OCI-LY3 (cell line): ENCODE results near the gene ZNF134.

ENCODE experiments used
- H2AFZ ChIP-seq: fragments of 200-600, 300-600 bp; shearing (Covaris generic); 2 replicates; pipeline ENCODE4 v1.6.0; 2014; ENCODE audit warnings: antibody characterized with exemption, low read depth, low read length
- H3K27ac ChIP-seq: fragments of 200-600, 300-600 bp; sonication (generic); 2 replicates; pipeline ENCODE4 v1.5.1; 2014; ENCODE audit warnings: mild to moderate bottlenecking, low read length, moderate library complexity, mixed read lengths
- H3K27me3 ChIP-seq: fragments of 200-600, 300-600 bp; sonication (generic); 2 replicates; pipeline ENCODE4 v1.6.1; 2014; ENCODE audit warnings: low read depth, low read length, mixed read lengths
- H3K36me3 ChIP-seq: fragments of 200-600, 300-600 bp; sonication (generic); replicated peaks from 2 replicates; pipeline ENCODE3; 2014; ENCODE audit warnings: low read depth, low read length, mixed read lengths
- H3K4me1 ChIP-seq: fragments of 300-600, 200-600 bp; sonication (generic); 2 replicates; pipeline ENCODE4 v1.6.1; 2014; ENCODE audit warnings: low read length, mixed read lengths
- H3K4me2 ChIP-seq: fragments of 200-600, 300-600 bp; sonication (generic); 2 replicates; pipeline ENCODE4 v1.6.1; 2014; ENCODE audit warnings: low read length, mixed read lengths
- H3K4me3 ChIP-seq: fragments of 300-600, 200-600 bp; sonication (generic); 2 replicates; pipeline ENCODE4 v1.5.1; 2014; ENCODE audit warnings: antibody characterized with exemption, mild to moderate bottlenecking, low read length, moderate library complexity
- H3K79me2 ChIP-seq: fragments of 300-600, 200-600 bp; shearing (Covaris generic); 2 replicates; pipeline ENCODE4 v1.6.1; 2014; ENCODE audit warnings: mild to moderate bottlenecking, low read length, mixed read lengths
- H3K9ac ChIP-seq: fragments of 300-600, 200-600 bp; shearing (Covaris generic); 2 replicates; pipeline ENCODE4 v1.6.0; 2014; ENCODE audit warnings: mild to moderate bottlenecking, low read length, moderate library complexity
- H3K9me3 ChIP-seq: fragments of 200-600, 300-600 bp; shearing (Covaris generic); 2 replicates; pipeline ENCODE4 v1.6.1; 2014; ENCODE audit warnings: low read length, mixed read lengths; ENCODE audit not compliant: insufficient read depth
- H4K20me1 ChIP-seq: fragments of 200-600, 300-600 bp; sonication (generic); 2 replicates; pipeline ENCODE4 v1.6.1; 2016; ENCODE audit warnings: low read length, mixed read lengths; ENCODE audit not compliant: insufficient read depth
- CTCF ChIP-seq: fragments of 200-600, 300-600 bp; sonication (generic); IDR thresholded peaks from 2 replicates; pipeline ENCODE4 v1.5.1; 2014; ENCODE audit warnings: antibody characterized with exemption, low read length, low read depth
- EZH2phosphoT487 ChIP-seq: fragments of 200-600 bp; shearing (Covaris generic); IDR thresholded peaks from 2 replicates; pipeline ENCODE4 v1.6.1; 2018; ENCODE audit warnings: antibody characterized with exemption, mixed run types, low read depth

The ZNF134 gene

DNA sequence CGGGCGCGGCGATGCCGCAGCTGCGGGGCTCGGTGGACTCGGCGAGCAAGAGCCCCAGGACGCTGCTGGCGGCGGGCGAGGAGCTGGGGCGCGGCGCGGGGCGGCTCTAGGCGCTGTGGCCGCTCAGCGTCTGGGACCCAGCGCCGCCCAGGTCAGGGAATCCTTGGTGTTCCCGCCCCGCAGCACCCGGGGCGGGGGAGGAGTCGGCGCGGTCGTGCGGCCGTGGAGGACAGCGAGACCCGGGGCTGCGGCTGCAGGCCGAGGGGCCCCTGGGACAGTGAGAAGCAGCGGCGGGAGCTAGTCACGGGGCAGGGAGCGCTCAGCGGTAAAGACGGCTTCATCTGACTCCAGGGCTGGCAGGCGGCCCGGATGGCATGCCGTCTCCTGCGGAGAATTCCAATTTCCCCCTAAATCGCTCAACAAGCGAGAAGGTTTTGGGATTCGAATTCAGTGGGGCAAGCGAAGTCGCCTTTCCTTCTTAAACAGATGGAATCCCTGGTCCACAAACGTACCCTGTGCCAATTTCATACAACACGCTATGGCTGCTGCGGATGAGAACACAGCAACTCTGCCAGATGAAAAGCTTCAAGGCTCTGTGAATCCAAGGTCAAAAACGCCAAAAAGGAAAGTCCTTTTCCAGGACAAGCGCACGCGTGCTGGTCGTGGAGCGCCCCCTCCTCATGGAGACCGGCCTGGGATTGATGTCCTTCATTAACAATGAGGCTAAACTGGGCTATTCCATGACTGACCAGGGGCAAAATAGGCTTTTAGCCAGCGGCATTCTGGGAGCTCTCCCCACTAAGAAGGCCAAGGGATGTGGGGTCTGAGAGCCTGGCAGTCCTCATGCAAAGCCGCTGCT is 50.5 kb downstream of the ZNF134 start:
- H3K4me2 ChIP-seq = no peak overlapping the region

DNA sequence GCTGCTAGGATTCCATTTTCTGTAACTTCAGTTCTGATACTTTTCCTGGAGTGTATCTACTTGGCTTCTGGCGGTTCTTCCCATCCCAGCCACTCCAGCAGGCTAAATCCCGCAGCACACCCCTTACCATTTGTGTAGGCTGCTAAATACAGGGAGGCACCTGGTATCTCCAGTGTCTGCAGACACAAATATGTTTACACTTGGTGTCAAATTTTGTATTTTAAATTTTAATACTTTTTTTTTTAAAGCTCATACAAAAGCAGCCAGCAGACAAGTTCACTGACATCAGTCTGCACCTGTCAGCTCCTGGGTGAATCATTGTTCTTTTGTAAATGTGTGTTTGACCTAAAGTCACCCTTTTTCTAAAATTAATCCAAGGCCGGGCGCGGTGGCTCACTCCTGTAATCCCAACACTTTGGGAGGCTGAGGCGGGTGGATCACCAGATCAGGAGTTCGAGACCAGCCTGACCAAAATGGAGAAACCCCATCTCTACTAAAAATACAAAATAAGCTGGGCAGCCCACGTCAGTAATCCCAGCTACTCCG is 51.3 kb downstream of the ZNF134 start:
- TF ChIP-seq CTCF (no peak), EZH2phosphoT487 (no peak)
- no peak overlapping the region for H3K4me2 ChIP-seq
- H3K9ac ChIP-seq = no peak overlapping the region
- H4K20me1 ChIP-seq = no peaks in the 10 kb centered on the region
- peaks cover 5% of the 10 kb centered on the region; the same call in 1 of the 2 replicates for H3K27me3 ChIP-seq
- H3K79me2 ChIP-seq = no peaks in the 10 kb centered on the region
- H3K4me1 ChIP-seq = no peaks in the 10 kb centered on the region
- H2AFZ ChIP-seq = no peak overlapping the region
- no peak overlapping the region for H3K27ac ChIP-seq
- H3K36me3 ChIP-seq = no peaks in the 10 kb centered on the region
- H3K4me3 ChIP-seq = no peak overlapping the region
- no peaks in the 10 kb centered on the region for H3K9me3 ChIP-seq

More for the DNA sequence above, 50.5 kb downstream of the ZNF134 start:
- Histone ChIP-seq H3K9me3 (no peaks in the 10 kb centered on the region), H2AFZ (no peak overlapping the region), H3K27me3 (peaks cover 14% of the 10 kb centered on the region; the same call in 1 of the 2 replicates), H3K4me1 (no peaks in the 10 kb centered on the region), H4K20me1 (no peaks in the 10 kb centered on the region), H3K9ac (no peak overlapping the region), H3K36me3 (no peaks in the 10 kb centered on the region), H3K79me2 (no peaks in the 10 kb centered on the region), H3K27ac (no peak overlapping the region), H3K4me3 (no peak overlapping the region)
- TF ChIP-seq CTCF (no peak), EZH2phosphoT487 (no peak)

GRCh38 chr19:57667228-57667627 is 53.2 kb downstream of the ZNF134 start:
- no peak for TF ChIP-seq CTCF
- no peak for TF ChIP-seq EZH2phosphoT487
- no peaks in the 10 kb centered on the region for H3K9me3 ChIP-seq
- no peak overlapping the region for H3K4me3 ChIP-seq

GRCh38 chr19:57668635-57669034 is 54.6 kb downstream of the ZNF134 start, which contains the start of gene ZSCAN4:
ZSCAN4 (plus strand) TSS chr19:57668935; CDS start chr19:57676146, 7,211 bp downstream.
- no peaks in the 10 kb centered on the region for H4K20me1 ChIP-seq
- H3K27me3 ChIP-seq = no peaks in the 10 kb centered on the region
- no peaks in the 10 kb centered on the region for H3K9me3 ChIP-seq
- H3K9ac ChIP-seq = no peak within 1 kb of the TSS
- no peak within 1 kb of the TSS for H3K4me2 ChIP-seq
- H2AFZ ChIP-seq = no peak within 1 kb of the TSS
- no peaks in the 10 kb centered on the region for H3K79me2 ChIP-seq
- H3K27ac ChIP-seq = no peak within 1 kb of the TSS
- no peak within 1 kb of the TSS for H3K4me3 ChIP-seq
- TF ChIP-seq EZH2phosphoT487 (no peak), CTCF (no peak)
- H3K36me3 ChIP-seq = no peaks in the 10 kb centered on the region
- no peaks in the 10 kb centered on the region for H3K4me1 ChIP-seq

More at GRCh38 chr19:57667228-57667627, 53.2 kb downstream of the ZNF134 start:
- H3K4me2 ChIP-seq = no peak overlapping the region
- H3K27me3 ChIP-seq = no peaks in the 10 kb centered on the region
- no peak overlapping the region for H3K27ac ChIP-seq
- no peak overlapping the region for H2AFZ ChIP-seq
- H3K36me3 ChIP-seq = no peaks in the 10 kb centered on the region
- no peaks in the 10 kb centered on the region for H4K20me1 ChIP-seq
- no peaks in the 10 kb centered on the region for H3K4me1 ChIP-seq
- H3K9ac ChIP-seq = no peak overlapping the region
- no peaks in the 10 kb centered on the region for H3K79me2 ChIP-seq
